GM18526 (cell line): ENCODE measurements around the gene MDGA2.

Experiments
- POLR2A ChIP-seq: IDR thresholded peaks from 3 replicates; pipeline ENCODE4 v1.6.1; 2011; ENCODE audit not compliant: insufficient read length; ENCODE audit errors: extremely low read depth

MDGA2 gene

DNA sequence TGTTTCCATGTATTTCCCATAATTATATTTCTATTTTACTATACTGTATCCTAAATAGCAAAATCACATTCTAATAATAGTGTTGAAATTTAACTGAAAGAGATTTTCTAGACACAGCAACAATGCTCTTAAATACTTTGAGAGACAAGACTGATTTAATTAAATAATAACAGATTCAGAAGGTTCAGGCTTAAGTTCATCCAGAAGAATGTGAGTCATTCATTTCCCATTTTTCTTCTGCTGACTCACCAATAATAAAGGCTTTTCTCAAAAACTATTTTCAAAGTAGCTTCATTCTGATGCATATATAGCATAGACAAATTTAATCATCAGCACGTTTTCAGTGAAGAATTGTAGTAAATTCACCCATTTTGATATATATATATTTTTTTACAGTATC is 481.4 kb downstream of the MDGA2 start:
- no peak for TF ChIP-seq POLR2A

DNA sequence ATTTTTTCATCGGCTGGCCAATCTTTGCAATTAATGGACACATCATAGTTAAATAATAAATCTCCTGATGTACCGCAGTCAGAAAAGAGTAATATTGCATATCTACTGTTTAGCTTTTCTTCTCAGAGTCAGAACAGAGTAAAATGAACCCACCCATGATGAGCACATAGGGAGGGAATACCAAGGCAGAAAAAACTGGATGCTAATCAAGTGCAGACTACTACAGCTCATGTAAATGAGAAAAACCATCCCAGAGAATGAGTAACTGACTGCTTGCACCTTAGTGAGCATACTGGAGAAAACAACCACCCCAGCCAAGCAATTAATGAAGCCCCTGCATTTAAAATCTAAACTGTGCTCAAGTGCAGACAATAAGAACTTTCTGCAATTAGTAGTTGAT is 483.7 kb downstream of the MDGA2 start:
- TF ChIP-seq POLR2A, result no peak

GRCh38 chr14:47189911-47190484 is 485.4 kb downstream of the MDGA2 start:
- TF ChIP-seq POLR2A, result no peak

DNA sequence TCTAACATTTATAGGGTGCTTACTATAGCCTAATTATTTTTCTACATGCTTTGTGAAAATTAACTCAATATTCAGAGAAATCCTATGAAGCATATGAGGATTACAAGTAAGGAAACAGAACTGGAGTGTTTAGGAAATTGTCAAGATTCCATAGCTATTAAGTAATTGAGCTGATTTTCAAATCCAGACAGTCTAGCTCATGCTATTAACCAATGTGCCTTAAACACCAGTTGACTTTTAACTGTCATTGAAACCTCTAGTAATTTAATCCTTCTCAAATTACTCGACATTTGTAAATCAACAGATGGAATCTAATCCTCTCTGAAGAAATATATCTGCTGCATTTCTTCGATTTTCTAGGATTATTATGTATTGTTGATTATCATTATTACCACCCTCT is 488.9 kb downstream of the MDGA2 start:
- no peak for TF ChIP-seq POLR2A

- no peak for TF ChIP-seq POLR2A
Measured at GRCh38 chr14:47179906-47180305, 495.5 kb downstream of the MDGA2 start.

- TF ChIP-seq POLR2A, result no peak
Measured at GRCh38 chr14:47167402-47167801, 508.0 kb downstream of the MDGA2 start.

- no peak for TF ChIP-seq POLR2A
Measured at GRCh38 chr14:47155395-47155794, 520.0 kb downstream of the MDGA2 start.

DNA sequence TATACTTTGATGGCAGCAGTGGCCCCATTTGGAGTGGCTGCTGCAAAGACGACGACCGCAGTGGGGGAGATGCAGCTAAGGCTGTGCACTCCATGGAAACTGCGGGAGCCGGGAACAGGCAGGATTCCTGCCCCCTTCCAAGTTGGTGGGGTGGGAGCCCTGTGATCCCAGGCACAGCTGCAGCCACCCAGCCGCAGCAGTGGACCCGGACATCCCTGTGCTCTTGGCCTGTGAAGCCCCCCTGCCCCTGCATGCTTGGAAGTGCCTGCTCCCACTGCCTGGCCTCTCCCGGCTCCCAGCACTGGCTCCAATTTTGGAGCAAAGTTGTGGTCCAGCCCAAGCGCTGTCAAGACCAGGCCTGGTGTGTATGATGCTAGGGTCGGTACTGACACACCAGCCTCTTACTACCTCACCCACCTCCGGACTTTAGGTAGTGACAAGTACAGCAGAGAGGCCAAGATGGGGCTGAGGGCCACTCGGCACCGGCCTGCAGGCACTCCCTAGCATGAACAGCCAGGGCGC is 521.1 kb downstream of the MDGA2 start:
- no peak for TF ChIP-seq POLR2A

- TF ChIP-seq POLR2A, result no peak
Measured at GRCh38 chr14:47153746-47154145, 521.7 kb downstream of the MDGA2 start.

- TF ChIP-seq POLR2A, result no peak
Measured at GRCh38 chr14:47150267-47150666, 525.1 kb downstream of the MDGA2 start.

DNA sequence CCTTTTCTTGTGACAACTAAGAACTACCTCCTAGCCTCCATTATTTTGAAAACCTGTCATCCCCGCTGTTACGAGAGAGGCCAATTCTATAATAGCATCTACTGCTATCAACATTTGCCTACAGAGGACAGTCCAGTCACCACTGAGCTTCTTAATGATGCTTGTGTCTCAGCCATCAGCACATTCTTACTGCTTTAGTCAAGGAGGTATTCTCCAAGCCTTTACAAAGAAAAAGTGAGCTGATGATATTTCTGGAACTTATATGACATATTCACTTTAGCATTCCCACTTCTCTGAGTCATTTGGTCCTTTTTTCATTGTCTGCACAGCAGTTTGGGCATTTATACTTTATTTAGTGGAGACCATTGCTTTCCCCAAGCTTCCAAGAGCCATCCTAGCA is 526.1 kb downstream of the MDGA2 start:
- TF ChIP-seq POLR2A, result no peak

DNA sequence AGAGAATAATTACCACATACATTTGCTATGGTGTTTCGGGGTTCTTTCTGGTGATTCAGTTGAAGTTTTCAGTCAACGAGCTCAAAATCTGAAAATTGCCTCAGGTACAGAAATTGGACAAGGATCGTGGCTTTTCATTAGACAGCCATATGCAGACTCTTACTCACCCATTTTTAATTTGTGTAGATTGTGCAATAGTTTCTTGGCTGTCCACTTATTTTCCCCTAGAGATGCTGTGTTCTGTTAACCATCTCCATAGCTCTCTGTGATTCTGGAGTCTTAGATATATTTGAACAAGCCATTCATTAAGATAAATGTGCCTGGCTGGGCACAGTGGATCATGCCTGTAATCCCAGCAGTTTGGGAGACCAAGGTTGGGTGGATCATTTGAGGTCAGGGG is 526.7 kb downstream of the MDGA2 start:
- TF ChIP-seq POLR2A, result no peak

- no peak for TF ChIP-seq POLR2A
Measured at GRCh38 chr14:47120645-47121044, 554.8 kb downstream of the MDGA2 start.

DNA sequence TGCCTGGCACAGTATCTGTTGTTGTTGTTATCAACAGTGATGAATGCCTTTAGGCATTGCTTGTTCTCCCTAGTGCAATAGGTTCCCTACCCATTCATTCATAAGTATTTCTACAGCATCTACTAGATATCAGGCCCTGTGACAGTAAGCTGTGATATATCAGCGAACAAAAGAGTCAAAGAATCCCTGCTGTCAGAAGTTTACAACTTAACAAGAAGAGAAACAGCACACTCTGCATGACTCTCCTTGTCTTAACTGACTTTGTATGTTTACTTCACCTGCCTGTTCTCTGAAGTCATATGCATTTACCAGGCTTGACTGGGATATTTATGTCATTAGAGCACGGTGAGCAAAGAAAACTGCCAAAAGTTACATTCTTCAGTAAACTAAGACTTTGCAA is 571.6 kb downstream of the MDGA2 start:
- no peak for TF ChIP-seq POLR2A

DNA sequence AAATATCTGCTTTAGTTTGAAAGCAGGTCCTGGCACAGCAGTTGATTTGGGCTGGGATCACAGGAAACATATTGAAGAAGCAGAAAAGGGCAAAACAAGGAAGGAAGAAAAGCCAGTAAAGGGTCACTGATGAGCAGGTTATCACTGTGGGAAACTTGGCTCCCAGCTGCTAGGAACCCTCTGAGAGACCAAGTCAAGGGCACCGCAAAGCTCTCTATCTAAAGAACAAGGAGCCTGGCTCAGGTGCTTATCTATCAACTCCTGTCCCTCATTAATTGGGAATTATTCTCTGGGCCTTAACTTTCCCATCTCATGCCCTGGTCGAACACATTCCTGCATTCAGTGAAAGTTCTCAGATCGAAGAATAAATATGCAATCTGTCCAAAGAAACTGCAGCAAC is 572.9 kb downstream of the MDGA2 start:
- TF ChIP-seq POLR2A, result no peak

DNA sequence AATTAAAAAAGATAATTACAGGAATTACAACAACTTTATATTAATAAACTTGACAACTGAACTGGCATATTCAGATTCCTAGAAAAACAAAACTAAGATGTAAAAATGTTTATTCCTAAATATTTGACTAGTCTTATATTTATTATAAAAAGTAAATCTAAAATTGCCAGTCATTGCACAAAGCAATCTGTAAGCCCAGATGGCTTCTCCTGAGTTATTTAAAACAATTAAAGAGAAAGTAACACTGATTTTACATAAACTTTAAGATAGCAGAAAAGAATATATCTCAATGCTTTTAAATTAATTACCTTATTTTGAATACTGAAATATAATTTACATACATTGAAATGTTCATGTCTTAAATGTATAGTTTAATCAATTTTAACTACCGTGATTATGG is 589.7 kb downstream of the MDGA2 start:
- TF ChIP-seq POLR2A, result no peak

- TF ChIP-seq POLR2A, result no peak
Measured at GRCh38 chr14:47065326-47065725, 610.1 kb downstream of the MDGA2 start.
